ENCODE data around the gene MAML3.
A peak's percentile ranks its signal among the peaks of the same experiment; 100 is the strongest.

Gene MAML3

GRCh38 chr4:140153718-140154571, at the start of gene MAML3:
MAML3 (minus strand) TSS chr4:140154184; CDS start chr4:140153327, 857 bp downstream.
- DNase-seq (ENCODE audit: low read depth), result peak; percentile 82

GRCh38 chr4:140198942-140199341, 45.0 kb upstream of the MAML3 start:
- DNase-seq (ENCODE audit: low read depth), result no peak

- DNase-seq (ENCODE audit: low read depth), result no peak
Observed at GRCh38 chr4:140195806-140196205, 41.8 kb upstream of the MAML3 start.

- no peak for DNase-seq (ENCODE audit: low read depth)
Observed at GRCh38 chr4:140189805-140190204, 35.8 kb upstream of the MAML3 start.

GRCh38 chr4:140188975-140189374, 35.0 kb upstream of the MAML3 start:
- peak; percentile 89 for DNase-seq (ENCODE audit: low read depth)

GRCh38 chr4:140187316-140187695, 33.3 kb upstream of the MAML3 start:
- no peak for DNase-seq (ENCODE audit: low read depth)

GRCh38 chr4:140186651-140187315, 32.8 kb upstream of the MAML3 start:
- DNase-seq (ENCODE audit: low read depth), result no peak

- DNase-seq (ENCODE audit: low read depth), result no peak
Observed at GRCh38 chr4:140186082-140186438, 32.1 kb upstream of the MAML3 start.

- DNase-seq (ENCODE audit: low read depth), result no peak
Observed at GRCh38 chr4:140185412-140186081, 31.6 kb upstream of the MAML3 start.

GRCh38 chr4:140183270-140183669, 29.3 kb upstream of the MAML3 start:
- DNase-seq (ENCODE audit: low read depth), result no peak

GRCh38 chr4:140180577-140180976, 26.6 kb upstream of the MAML3 start:
- no peak for DNase-seq (ENCODE audit: low read depth)

- DNase-seq (ENCODE audit: low read depth), result no peak
Observed at GRCh38 chr4:140176735-140177134, 22.8 kb upstream of the MAML3 start.

- DNase-seq (ENCODE audit: low read depth), result no peak
Observed at GRCh38 chr4:140174543-140174942, 20.6 kb upstream of the MAML3 start.

- no peak for DNase-seq (ENCODE audit: low read depth)
Observed at GRCh38 chr4:140172960-140173359, 19.0 kb upstream of the MAML3 start.

GRCh38 chr4:140170299-140170698, 16.3 kb upstream of the MAML3 start:
- DNase-seq (ENCODE audit: low read depth), result no peak

GRCh38 chr4:140168936-140169335, 15.0 kb upstream of the MAML3 start:
- DNase-seq (ENCODE audit: low read depth), result no peak

GRCh38 chr4:140168474-140168873, 14.5 kb upstream of the MAML3 start:
- no peak for DNase-seq (ENCODE audit: low read depth)

GRCh38 chr4:140163029-140163810, 9.2 kb upstream of the MAML3 start:
- DNase-seq (ENCODE audit: low read depth), result peak; percentile 76

GRCh38 chr4:140162596-140162995, 8.6 kb upstream of the MAML3 start:
- DNase-seq (ENCODE audit: low read depth), result no peak

GRCh38 chr4:140158365-140159030, 4.5 kb upstream of the MAML3 start:
- no peak for DNase-seq (ENCODE audit: low read depth)

GRCh38 chr4:140157341-140157740, 3.4 kb upstream of the MAML3 start:
- DNase-seq (ENCODE audit: low read depth), result no peak

All from fibroblast of the conjunctiva (primary cell).